Measurements from ENCODE around the gene MT3. TPM values are rescaled to one million over a fixed set of nuclear protein-coding genes. Genes with fewer than 3 reads are reported as not detected.

The MT3 gene
- total RNA-seq, 1 donor from 2014 or later: not detected

DNA sequence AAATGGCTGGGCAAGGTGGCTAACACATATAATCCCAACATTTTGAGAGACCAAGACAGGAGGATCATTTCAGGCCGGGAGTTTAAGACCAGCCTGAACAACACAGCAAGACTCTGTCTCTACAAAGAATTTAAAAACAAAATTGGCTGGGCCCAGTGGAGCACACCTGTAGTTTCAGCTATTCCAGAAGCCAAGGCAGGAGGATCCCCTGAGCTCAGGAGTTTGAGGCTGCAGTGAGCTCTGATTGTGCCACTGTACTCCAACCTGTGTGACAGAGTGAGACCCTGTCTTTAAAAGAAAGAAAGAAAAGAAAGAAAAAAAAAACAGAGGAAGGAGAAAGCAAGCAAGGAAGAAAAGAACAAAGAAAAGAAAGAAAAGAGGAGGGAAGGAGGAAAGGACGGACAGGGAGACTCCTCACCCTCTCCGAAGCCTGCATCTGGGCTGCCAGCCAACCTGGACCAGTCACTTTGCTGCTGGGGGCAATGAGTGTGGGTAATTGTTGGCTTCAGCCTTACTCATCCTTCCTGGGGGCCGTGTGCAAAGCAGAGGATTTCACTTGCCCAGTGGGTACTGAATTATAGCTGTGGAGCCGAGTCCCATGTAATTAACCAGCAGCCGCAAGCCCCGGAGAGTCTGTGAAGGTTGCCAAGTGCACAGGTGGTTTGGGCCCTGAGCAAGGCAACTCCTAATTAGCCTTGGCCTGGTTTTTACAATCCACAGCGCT is 31.1 kb upstream of the MT3 start:
- no peak overlapping the region for H3K27ac Mint-ChIP-seq
- H3K4me3 Mint-ChIP-seq: no peak overlapping the region
- no peak overlapping the region for H3K27ac ChIP-seq
- no peaks in the 10 kb centered on the region for H3K27me3 ChIP-seq
- H3K4me3 ChIP-seq: no peak overlapping the region
- no peaks in the 10 kb centered on the region for H3K36me3 ChIP-seq
- no peaks in the 10 kb centered on the region for H3K9me3 Mint-ChIP-seq
- no peaks in the 10 kb centered on the region for H3K27me3 Mint-ChIP-seq (ENCODE audit: insufficient read depth, low read depth)
- no peak for TF ChIP-seq EZH2 (IDR thresholded peaks at IDR 0.05)
- no peak for TF ChIP-seq EZH2phosphoT487 (IDR thresholded peaks at IDR 0.05)
- no peak for TF ChIP-seq CTCF (IDR thresholded peaks at IDR 0.05)
- H3K36me3 Mint-ChIP-seq: no peaks in the 10 kb centered on the region
- H3F3A ChIP-seq (ENCODE audit: low read depth): no peaks in the 10 kb centered on the region
- no peaks in the 10 kb centered on the region for H3K9me3 ChIP-seq (ENCODE audit: low read depth)
- no peaks in the 10 kb centered on the region for H3K4me1 ChIP-seq
- H2AFZ ChIP-seq (replicated peaks): no peak overlapping the region
- H3K4me2 ChIP-seq: no peak overlapping the region
- no peaks in the 10 kb centered on the region for H4K20me1 ChIP-seq (ENCODE audit: low read depth)
- no peak overlapping the region for H3K9ac ChIP-seq
- H3K4me1 Mint-ChIP-seq: no peaks in the 10 kb centered on the region
- H3K79me2 ChIP-seq (ENCODE audit: low read depth): no peaks in the 10 kb centered on the region
- no peak for DNase-seq (ENCODE audit: low spot score)

- H3K27me3 Mint-ChIP-seq (ENCODE audit: insufficient read depth, low read depth): no peaks in the 10 kb centered on the region
- no peaks in the 10 kb centered on the region for H3K4me1 Mint-ChIP-seq
- Histone ChIP-seq H3K4me1 (no peaks in the 10 kb centered on the region), H3K36me3 (no peaks in the 10 kb centered on the region), H3K4me2 (no peak overlapping the region), H3K27ac (no peak overlapping the region), H3K79me2 (ENCODE audit: low read depth) (no peaks in the 10 kb centered on the region), H3K27me3 (no peaks in the 10 kb centered on the region), H2AFZ (replicated peaks) (no peak overlapping the region), H3F3A (ENCODE audit: low read depth) (no peaks in the 10 kb centered on the region), H3K9me3 (ENCODE audit: low read depth) (no peaks in the 10 kb centered on the region), H3K4me3 (no peak overlapping the region), H3K9ac (no peak overlapping the region), H4K20me1 (ENCODE audit: low read depth) (no peaks in the 10 kb centered on the region)
- H3K4me3 Mint-ChIP-seq: no peak overlapping the region
- no peak for TF ChIP-seq EZH2phosphoT487 (IDR thresholded peaks at IDR 0.05)
- TF ChIP-seq EZH2 (IDR thresholded peaks at IDR 0.05): no peak
- TF ChIP-seq CTCF (IDR thresholded peaks at IDR 0.05): no peak
- H3K36me3 Mint-ChIP-seq: no peaks in the 10 kb centered on the region
- peak overlapping the region; percentile 21 for H3K27ac Mint-ChIP-seq
- no peaks in the 10 kb centered on the region for H3K9me3 Mint-ChIP-seq
- no peak for DNase-seq (ENCODE audit: low spot score)
These were observed 30.2 kb upstream of the MT3 start for GRCh38 chr16:56559109-56559508.

DNA sequence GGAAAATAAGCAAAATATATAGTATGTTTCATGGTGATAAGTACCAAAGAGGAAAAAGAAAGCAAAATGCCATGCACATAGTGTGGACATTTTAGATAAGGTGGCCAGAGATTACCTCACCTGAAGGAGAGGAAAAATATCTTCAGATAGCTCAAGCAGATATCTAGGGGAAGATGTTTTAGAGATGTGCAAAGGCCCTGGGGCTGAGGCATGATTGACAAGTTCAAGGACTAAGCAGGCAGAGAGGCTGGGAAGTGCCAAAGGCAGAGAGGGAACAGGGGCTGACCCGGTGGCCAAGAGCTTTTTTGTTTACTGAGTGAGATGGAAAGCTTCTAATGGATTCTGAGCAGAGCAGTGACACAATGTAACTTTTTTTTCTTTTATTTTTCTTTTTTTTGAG is 28.9 kb upstream of the MT3 start:
- Histone ChIP-seq H3K79me2 (ENCODE audit: low read depth) (no peaks in the 10 kb centered on the region), H3K27me3 (no peaks in the 10 kb centered on the region), H3K27ac (no peak overlapping the region), H3K36me3 (no peaks in the 10 kb centered on the region), H3K9me3 (ENCODE audit: low read depth) (no peaks in the 10 kb centered on the region), H2AFZ (replicated peaks) (no peak overlapping the region), H4K20me1 (ENCODE audit: low read depth) (no peaks in the 10 kb centered on the region), H3K9ac (no peak overlapping the region), H3K4me2 (no peak overlapping the region), H3K4me1 (no peaks in the 10 kb centered on the region), H3K4me3 (no peak overlapping the region), H3F3A (ENCODE audit: low read depth) (no peaks in the 10 kb centered on the region)
- Mint-ChIP-seq H3K4me3 (no peak overlapping the region), H3K27ac (no peak overlapping the region), H3K27me3 (ENCODE audit: insufficient read depth, low read depth) (peaks cover 2% of the 10 kb centered on the region), H3K36me3 (no peaks in the 10 kb centered on the region), H3K4me1 (no peaks in the 10 kb centered on the region), H3K9me3 (no peaks in the 10 kb centered on the region)
- DNase-seq (ENCODE audit: low spot score): no peak
- no peak for TF ChIP-seq CTCF (IDR thresholded peaks at IDR 0.05)
- TF ChIP-seq EZH2 (IDR thresholded peaks at IDR 0.05): no peak
- no peak for TF ChIP-seq EZH2phosphoT487 (IDR thresholded peaks at IDR 0.05)

Data from neural progenitor cell (in vitro differentiated cells).